ENCODE results near the gene MYL5.

MYL5 gene

DNA sequence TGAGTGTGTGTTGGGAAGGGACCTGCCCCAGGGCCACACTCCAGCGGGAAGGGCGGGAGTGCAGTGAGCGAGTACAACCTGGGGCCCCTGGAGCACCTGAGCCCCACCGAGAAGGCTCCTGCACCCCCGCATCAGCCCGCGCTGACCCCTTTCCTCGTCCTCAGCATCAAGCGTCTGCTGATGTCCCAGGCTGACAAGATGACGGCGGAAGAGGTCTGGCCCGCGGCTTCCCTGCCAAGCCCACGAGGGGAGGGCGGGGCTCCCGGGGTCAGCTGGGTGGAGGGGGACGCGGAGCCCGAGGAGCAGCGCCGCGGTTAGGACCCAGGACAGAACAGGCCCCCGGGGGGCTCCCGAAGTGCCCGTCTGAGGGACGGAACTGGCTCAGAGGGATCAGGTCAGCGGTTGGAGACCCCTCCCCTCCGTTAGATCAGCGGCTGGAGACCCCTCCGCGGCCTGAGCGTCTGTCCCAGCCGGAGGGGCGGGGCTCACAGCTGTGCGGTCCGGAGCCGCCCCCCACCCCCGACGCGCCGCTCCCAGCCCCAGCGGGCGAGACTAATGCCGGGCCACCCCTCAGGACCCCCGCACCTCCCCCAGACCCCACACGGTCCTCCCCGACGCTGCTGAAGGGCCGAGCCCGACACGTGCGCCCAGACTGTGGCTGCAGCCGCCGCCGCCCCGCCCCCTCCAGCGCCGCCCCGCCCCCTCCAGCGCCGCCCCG is 6.7 kb downstream of the MYL5 start:
- DNase-seq (ENCODE audit: low read depth, low spot score): no peak
- ChIA-PET CTCF (no interaction called here), POLR2A (no interaction called here)
- TF ChIP-seq, protein P1, sequence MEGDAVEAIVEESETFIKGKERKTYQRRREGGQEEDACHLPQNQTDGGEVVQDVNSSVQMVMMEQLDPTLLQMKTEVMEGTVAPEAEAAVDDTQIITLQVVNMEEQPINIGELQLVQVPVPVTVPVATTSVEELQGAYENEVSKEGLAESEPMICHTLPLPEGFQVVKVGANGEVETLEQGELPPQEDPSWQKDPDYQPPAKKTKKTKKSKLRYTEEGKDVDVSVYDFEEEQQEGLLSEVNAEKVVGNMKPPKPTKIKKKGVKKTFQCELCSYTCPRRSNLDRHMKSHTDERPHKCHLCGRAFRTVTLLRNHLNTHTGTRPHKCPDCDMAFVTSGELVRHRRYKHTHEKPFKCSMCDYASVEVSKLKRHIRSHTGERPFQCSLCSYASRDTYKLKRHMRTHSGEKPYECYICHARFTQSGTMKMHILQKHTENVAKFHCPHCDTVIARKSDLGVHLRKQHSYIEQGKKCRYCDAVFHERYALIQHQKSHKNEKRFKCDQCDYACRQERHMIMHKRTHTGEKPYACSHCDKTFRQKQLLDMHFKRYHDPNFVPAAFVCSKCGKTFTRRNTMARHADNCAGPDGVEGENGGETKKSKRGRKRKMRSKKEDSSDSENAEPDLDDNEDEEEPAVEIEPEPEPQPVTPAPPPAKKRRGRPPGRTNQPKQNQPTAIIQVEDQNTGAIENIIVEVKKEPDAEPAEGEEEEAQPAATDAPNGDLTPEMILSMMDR (IDR thresholded peaks at IDR 0.05; ENCODE audit: insufficient read depth, low read length, missing control alignments): no peak
- peak overlapping the region; percentile 65 for H3K4me3 ChIP-seq (ENCODE audit: low read depth, low read length)

DNA sequence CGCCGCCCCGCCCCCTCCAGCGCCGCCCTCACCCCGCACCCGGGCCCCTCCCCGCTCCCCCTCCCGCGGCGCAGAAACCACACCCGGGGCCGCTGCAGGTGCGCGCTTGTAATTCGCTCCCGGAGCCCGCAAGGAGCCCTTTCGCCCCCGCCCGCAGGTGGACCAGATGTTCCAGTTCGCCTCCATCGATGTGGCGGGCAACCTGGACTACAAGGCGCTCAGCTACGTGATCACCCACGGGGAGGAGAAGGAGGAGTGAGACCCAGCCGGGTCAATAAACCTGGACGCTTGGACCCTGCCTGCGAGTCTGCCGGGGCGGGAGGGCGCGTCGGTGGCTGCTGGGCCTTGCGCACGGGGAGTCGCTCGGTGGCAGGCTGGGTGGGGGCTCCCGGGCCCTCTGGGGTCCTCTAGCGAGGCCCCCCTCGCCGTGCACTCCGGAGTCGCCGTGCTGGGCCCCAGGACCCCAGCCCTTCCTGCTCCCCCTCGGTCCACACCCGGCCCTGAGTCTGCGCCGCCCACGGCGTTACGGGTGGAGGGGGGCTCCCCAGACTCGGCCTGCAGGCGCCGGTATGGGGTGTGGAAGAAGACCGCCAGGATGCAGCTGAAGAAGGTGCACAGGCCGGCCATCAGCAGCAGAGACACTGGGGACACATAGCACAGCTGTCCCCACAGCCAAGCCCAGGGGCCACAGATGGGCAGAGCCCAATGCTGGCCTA is 7.6 kb downstream of the MYL5 start:
- TF ChIP-seq, protein P1 (IDR thresholded peaks at IDR 0.05; ENCODE audit: insufficient read depth, low read length, missing control alignments): no peak
- peak overlapping the region; percentile 6; the same call in 1 of the 2 replicates for H3K4me3 ChIP-seq (ENCODE audit: low read depth, low read length)
- DNase-seq (ENCODE audit: low read depth, low spot score): no peak
- ChIA-PET POLR2A (no interaction called here), CTCF (no interaction called here)

DNA sequence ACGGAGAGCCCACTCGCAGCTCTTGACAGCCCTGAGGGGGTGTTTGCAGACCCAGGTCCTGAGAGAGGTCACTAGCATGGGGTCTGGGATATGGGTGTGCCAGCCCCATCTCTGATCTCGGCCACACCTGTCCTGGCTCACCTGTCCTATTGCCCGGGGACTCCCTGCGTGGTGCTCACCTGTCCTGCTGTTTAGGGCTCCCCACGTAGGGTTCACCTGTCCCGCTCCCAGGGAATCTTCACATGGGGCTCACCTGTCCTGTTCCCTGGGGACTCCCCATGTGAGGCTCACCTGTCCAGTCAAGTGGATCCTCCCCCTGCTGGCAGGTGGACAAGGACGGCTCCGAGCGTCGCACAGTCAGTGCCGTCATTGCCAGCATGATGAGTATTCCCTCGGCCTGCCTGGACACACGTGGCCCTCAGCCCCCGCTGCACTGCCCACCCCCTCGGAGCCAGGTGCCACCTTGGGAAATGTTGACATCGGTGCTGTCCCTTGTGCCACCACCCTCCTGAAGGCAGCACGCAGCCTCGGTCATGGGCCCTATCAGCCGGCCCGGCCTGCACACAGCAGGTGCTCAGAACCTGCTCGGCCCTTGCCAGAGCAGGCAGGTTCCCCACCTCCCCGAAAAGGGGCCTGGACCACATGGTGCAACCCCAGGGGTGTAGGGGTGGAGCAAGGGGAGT is 8.3 kb downstream of the MYL5 start:
- TF ChIP-seq, protein P1 (IDR thresholded peaks at IDR 0.05; ENCODE audit: insufficient read depth, low read length, missing control alignments): no peak
- POLR2A ChIA-PET: no interaction called here
- DNase-seq (ENCODE audit: low read depth, low spot score): no peak
- CTCF ChIA-PET: no interaction called here
- no peak overlapping the region for H3K4me3 ChIP-seq (ENCODE audit: low read depth, low read length)

DNA sequence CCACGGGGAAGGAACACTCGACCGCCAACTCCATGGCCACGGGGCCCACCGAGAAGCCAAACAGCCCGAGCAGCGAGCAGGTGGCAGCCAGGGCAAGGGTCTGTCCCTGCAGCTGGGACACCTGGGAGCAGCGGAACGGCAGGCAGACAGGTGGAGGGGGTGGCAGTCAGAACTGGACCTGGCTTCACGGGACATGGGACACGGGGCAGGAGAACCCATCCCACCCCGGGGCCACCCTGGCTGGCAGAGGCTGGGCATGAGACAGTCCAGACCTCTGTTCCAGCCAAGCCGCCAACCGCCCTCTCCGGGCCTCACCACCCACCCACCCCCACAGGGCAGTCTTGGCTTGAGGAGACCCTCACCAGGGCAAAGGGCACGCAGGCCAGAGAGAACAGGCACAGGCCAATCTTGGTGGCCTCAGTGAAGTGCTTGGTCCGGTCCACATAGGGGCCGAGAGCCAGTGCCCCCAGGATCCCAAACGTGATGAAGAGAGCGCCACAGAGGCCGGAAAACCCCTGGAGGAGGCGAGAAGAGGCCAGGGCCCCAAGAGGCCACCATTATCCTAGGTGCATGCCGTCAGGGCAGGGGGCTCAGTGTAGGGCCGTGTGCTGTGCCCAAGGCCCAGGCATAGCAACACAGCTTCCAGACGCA is 9.0 kb downstream of the MYL5 start:
- ChIA-PET CTCF (interaction anchor here (0.7 to 2.3 kb wide), 5 partner anchors 8 to 304 kb away, joined by 3 to 25 read pairs (median 5); partner anchors contain the start of genes ATP5ME, IDUA and MYL5), POLR2A (interaction anchor here (1.4 kb wide), 1 partner anchor 9 kb away, joined by 3 read pairs; the partner anchor contains the start of genes ATP5ME and MYL5)

DNA sequence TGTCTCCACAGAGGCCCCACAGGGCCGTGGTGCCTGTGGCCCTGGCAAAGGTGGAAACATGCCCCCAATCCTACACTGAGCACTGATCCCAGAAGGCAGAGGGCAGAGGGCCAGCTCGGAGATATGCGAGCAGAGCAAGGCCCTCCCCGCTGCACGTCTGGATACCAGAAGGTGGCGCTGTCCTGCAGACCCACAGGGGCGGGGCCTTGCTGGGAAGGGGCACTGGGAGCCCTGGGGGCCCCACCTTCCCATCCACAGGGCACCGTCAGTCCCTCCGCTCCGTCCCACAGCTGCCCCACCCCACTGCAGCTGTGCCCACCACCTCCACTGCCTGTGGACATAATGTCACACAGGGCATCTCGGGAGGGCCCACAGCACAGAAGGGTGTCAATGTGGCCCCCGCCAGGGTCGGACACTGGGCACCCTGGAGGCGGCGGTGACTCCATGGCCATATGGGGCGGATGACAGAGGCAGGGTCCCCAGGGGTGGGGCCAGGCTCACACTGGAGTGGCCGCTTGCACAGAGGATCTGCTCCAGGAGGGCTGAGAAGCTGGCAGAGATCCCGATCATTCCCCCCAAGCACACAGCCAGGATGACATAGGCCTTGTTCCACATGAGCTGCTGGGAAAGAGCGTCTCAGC is 9.8 kb downstream of the MYL5 start:
- DNase-seq (ENCODE audit: low read depth, low spot score): no peak
- POLR2A ChIA-PET: interaction anchor here (1.4 kb wide), 1 partner anchor 10 kb away, joined by 3 read pairs; the partner anchor contains the start of genes ATP5ME and MYL5
- TF ChIP-seq, protein P1 (IDR thresholded peaks at IDR 0.05; ENCODE audit: insufficient read depth, low read length, missing control alignments): peak; percentile 89

More for the DNA sequence above, 9.0 kb downstream of the MYL5 start:
- DNase-seq (ENCODE audit: low read depth, low spot score): no peak
- TF ChIP-seq, protein P1 (IDR thresholded peaks at IDR 0.05; ENCODE audit: insufficient read depth, low read length, missing control alignments): no peak
- no peak overlapping the region for H3K4me3 ChIP-seq (ENCODE audit: low read depth, low read length)

More for the DNA sequence above, 9.8 kb downstream of the MYL5 start:
- CTCF ChIA-PET: interaction anchor here (0.7 to 2.3 kb wide), 8 partner anchors 8 to 303 kb away, joined by 3 to 25 read pairs (median 4); partner anchors contain the start of genes ATP5ME, IDUA and MYL5
- H3K4me3 ChIP-seq (ENCODE audit: low read depth, low read length): no peak overlapping the region

Data from AG04449 (cell line).